ENCODE measurements around the gene SAMHD1. TPM values are rescaled to one million over a fixed set of nuclear protein-coding genes. Genes with fewer than 3 reads are reported as not detected.

SAMHD1 gene
- total and polyA plus RNA-seq, 2 donors (not counting 3 experiments of a cell fraction or from before 2014, with no cell fraction given): 13.7 to 27.5 TPM

DNA sequence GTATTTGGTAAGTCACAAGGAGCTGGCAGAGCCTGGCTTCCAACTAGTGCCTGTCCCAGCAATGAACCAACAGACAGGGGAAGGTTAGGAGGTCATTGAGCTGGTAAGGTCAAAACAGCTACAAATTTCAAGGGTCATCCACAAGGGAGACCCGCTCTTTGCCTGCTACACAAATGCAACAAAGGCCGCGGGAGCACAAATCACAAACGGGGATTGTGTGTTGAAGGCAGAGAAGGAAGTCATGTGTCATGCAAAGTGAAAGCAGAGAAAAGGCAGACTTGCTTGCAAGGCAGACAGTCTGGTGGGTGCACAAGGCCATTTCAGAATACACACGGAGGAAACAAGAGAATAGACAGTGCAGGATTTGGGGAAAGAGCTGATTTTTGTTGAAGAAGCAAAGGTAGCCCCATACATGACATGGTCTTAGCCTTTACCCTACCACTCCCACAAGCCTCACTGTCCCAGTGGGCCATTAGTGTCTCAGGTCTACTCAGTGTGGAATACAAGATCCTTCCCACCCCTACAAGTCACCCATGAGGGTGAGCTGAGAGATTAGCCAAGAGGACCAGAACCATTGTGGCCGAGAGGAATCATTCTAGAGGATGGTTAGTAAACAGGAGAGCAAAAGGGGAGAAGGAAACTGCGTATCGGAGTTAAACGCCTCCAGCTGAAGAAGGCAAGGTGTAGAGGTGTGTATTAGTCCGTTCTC, 18.1 kb upstream of the SAMHD1 start:
- Histone ChIP-seq H3K9me1 (replicated peaks; ENCODE audit: control insufficient read depth, extremely low read depth, insufficient read depth, low read length) (no peaks in the 10 kb centered on the region), H3K27me3 (ENCODE audit: control insufficient read depth in 2 of 2, insufficient read depth in 2 of 2, low read length in 2 of 2) (no peaks in the 10 kb centered on the region), H3K79me2 (ENCODE audit: control insufficient read depth, insufficient read depth, low read length) (no peaks in the 10 kb centered on the region), H3K36me3 (ENCODE audit: control insufficient read depth in 2 of 2, extremely low read depth in 1 of 2, insufficient read depth in 2 of 2, low read length in 2 of 2) (no peaks in the 10 kb centered on the region), H3K27ac (ENCODE audit: insufficient read depth, low read depth, low read length) (no peak overlapping the region), H3K4me2 (ENCODE audit: insufficient read depth, low read length) (no peak overlapping the region), H4K20me1 (replicated peaks; ENCODE audit: control insufficient read depth, extremely low read depth, insufficient read depth, low read length) (no peaks in the 10 kb centered on the region), H3K4me1 (ENCODE audit: control insufficient read depth, extremely low read depth, insufficient read depth, low read length) (no peaks in the 10 kb centered on the region), H2AFZ (ENCODE audit: low read depth, low read length) (no peak overlapping the region), H3K9me3 (replicated peaks; ENCODE audit: control insufficient read depth, insufficient read depth, low read length) (no peaks in the 10 kb centered on the region), H3K4me3 (replicated peaks in 1 of 3; ENCODE audit: insufficient read depth in 1 of 3, low read depth in 1 of 3, low read length in 3 of 3) (no peak overlapping the region), H3K9ac (replicated peaks; ENCODE audit: extremely low read depth, insufficient read depth, low read length) (no peak overlapping the region)
- intact Hi-C loops (cut with micrococcal nuclease): no loop called here
- dilution Hi-C loops (cut with MboI; ENCODE audit: extremely low pct_ligation_motif_present, low sequenced_read_pairs): no loop called here
- no peak for DNase-seq (ENCODE audit: low read depth, low spot score)
- no TSS peak for BruUV-seq (replicated peaks)
- CTCF ChIA-PET: no interaction called here
- TF ChIP-seq JUN (IDR thresholded peaks at IDR 0.05; ENCODE audit: borderline replicate concordance, insufficient read depth, insufficient read length, low read depth): no peak
- no peak for TF ChIP-seq EZH2 (IDR thresholded peaks at IDR 0.05; ENCODE audit: borderline replicate concordance, low read depth, low read length, severe bottlenecking)
- TF ChIP-seq POLR2AphosphoS5 (IDR thresholded peaks at IDR 0.05; ENCODE audit: insufficient read depth, low read depth, low read length): no peak
- no peak for TF ChIP-seq MYC (IDR thresholded peaks at IDR 0.05; ENCODE audit: low read depth, low read length)
- TF ChIP-seq GATA2 (IDR thresholded peaks at IDR 0.05; ENCODE audit: insufficient read depth, insufficient read length, low read depth, low read length): no peak
- no peak for TF ChIP-seq FOS (IDR thresholded peaks at IDR 0.05; ENCODE audit: borderline replicate concordance, insufficient read depth, low read length)
- TF ChIP-seq, protein P1, sequence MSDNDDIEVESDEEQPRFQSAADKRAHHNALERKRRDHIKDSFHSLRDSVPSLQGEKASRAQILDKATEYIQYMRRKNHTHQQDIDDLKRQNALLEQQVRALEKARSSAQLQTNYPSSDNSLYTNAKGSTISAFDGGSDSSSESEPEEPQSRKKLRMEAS (IDR thresholded peaks at IDR 0.05; ENCODE audit: insufficient read depth, insufficient read length): no peak
- TF ChIP-seq POLR2A (IDR thresholded peaks at IDR 0.05; ENCODE audit: low read depth, low read length): no peak
- TF ChIP-seq, protein P2, sequence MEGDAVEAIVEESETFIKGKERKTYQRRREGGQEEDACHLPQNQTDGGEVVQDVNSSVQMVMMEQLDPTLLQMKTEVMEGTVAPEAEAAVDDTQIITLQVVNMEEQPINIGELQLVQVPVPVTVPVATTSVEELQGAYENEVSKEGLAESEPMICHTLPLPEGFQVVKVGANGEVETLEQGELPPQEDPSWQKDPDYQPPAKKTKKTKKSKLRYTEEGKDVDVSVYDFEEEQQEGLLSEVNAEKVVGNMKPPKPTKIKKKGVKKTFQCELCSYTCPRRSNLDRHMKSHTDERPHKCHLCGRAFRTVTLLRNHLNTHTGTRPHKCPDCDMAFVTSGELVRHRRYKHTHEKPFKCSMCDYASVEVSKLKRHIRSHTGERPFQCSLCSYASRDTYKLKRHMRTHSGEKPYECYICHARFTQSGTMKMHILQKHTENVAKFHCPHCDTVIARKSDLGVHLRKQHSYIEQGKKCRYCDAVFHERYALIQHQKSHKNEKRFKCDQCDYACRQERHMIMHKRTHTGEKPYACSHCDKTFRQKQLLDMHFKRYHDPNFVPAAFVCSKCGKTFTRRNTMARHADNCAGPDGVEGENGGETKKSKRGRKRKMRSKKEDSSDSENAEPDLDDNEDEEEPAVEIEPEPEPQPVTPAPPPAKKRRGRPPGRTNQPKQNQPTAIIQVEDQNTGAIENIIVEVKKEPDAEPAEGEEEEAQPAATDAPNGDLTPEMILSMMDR (IDR thresholded peaks at IDR 0.05; ENCODE audit: extremely low read depth in 1 of 2, insufficient read depth in 1 of 2, low read depth in 1 of 2, low read length in 2 of 2): no peak
- POLR2A ChIA-PET: no interaction called here
- no peak for FAIRE-seq
